Breast epithelium (tissue), 4 donors: Measurements from ENCODE around the gene OR2AP1. TPM values are rescaled to one million over a fixed set of nuclear protein-coding genes. Genes with fewer than 3 reads are reported as not detected.

Source experiments
- DNase-seq, 2 donors: peaks; one replicate each; pipeline ENCODE4 v3.0.0-alpha.2; 2019; ENCODE audit warnings: low spot score in 2 of 2
- H3K27ac ChIP-seq, 2 donors: fragments of 200-600 bp; sonication (generic) in 1 of 2; one replicate each; pipeline ENCODE4 v1.5.1; 2016 to 2019; ENCODE audit warnings: mild to moderate bottlenecking in 1 of 2
- H3K27me3 ChIP-seq, 2 donors: fragments of 200-600 bp; sonication (generic) in 1 of 2; one replicate each; pipeline versions ENCODE4 v1.5.1 to v1.6.0; 2017 to 2019; ENCODE audit warnings: control low read depth in 1 of 2, mild to moderate bottlenecking in 1 of 2
- H3K36me3 ChIP-seq: fragments of 200-600 bp; one replicate; pipeline ENCODE4 v1.5.1; 2019
- H3K4me1 ChIP-seq, 2 donors: fragments of 200-600 bp; sonication (generic); one replicate each; pipeline ENCODE4 v1.5.1; 2016 to 2019; ENCODE audit warnings: control low read depth in 1 of 2
- H3K4me3 ChIP-seq, 3 donors: fragments of 200-600 bp; sonication (generic); 1 replicate in 2 of 3; 2 replicates in 1 of 3; pipeline ENCODE4 v1.5.1; 2016 to 2019; ENCODE audit warnings: mild to moderate bottlenecking in 3 of 3, moderate library complexity in 2 of 3
- H3K9me3 ChIP-seq, 2 donors: fragments of 200-600 bp; sonication (generic) in 1 of 2; one replicate each; pipeline ENCODE4 v1.5.1; 2016 to 2019; ENCODE audit warnings: control low read depth in 1 of 2
- CTCF ChIP-seq, 3 donors: fragments of 450-650 bp; IDR thresholded peaks; one replicate each; pipeline ENCODE4 v1.5.1; 2016 to 2017; ENCODE audit warnings: antibody characterized with exemption in 3 of 3, mild to moderate bottlenecking in 3 of 3, moderate library complexity in 3 of 3
- POLR2A ChIP-seq: fragments of 450-650 bp; IDR thresholded peaks from one replicate; pipeline ENCODE4 v1.6.1; 2016; ENCODE audit warnings: antibody characterized with exemption, mild to moderate bottlenecking, moderate library complexity
- POLR2AphosphoS5 ChIP-seq, 3 donors: sonication (generic); formaldehyde crosslinking; IDR thresholded peaks; one replicate each; pipeline ENCODE4 v1.6.1; 2017; ENCODE audit warnings: antibody characterized with exemption in 3 of 3
- intact Hi-C: fragments of 100-400 bp; cut with DNase I; formaldehyde crosslinking; loops from one replicate; pipeline ENCODE4 v1.15.1; 2023; ENCODE audit warnings: low total_unique reads
- total RNA-seq, 3 donors: library from RNA; depleted of rRNA; stranded (reverse); fragments of >200 nt; gene quantifications; one replicate each; pipeline ENCODE4 v1.1.0, GENCODE V29; 2016

OR2AP1 gene
- total RNA-seq, 3 donors from 2014 or later, result not detected

- H3K4me3 ChIP-seq, result no peak overlapping the region
- no peaks in the 10 kb centered on the region for H3K27me3 ChIP-seq
- intact Hi-C loops, result no loop called here
- no peaks in the 10 kb centered on the region for H3K4me1 ChIP-seq
- DNase-seq, result no peak
- no peaks in the 10 kb centered on the region for H3K36me3 ChIP-seq
- no peak overlapping the region for H3K27ac ChIP-seq
- peaks cover 18 to 33% of the 10 kb centered on the region in 2 donors for H3K9me3 ChIP-seq
- TF ChIP-seq POLR2AphosphoS5 (IDR thresholded peaks at IDR 0.05) (no peak), CTCF (IDR thresholded peaks at IDR 0.05) (no peak), POLR2A (no peak)
Measured at GRCh38 chr12:55612646-55613045, 40.4 kb downstream of the OR2AP1 start.

GRCh38 chr12:55614764-55615163 is 42.5 kb downstream of the OR2AP1 start:
- intact Hi-C loops, result no loop called here

GRCh38 chr12:55619354-55620138 is 47.3 kb downstream of the OR2AP1 start:
- Histone ChIP-seq H3K36me3 (no peaks in the 10 kb centered on the region), H3K27me3 (no peaks in the 10 kb centered on the region), H3K27ac (no peak overlapping the region), H3K9me3 (peaks cover 18 to 26% of the 10 kb centered on the region in 2 donors), H3K4me3 (no peak overlapping the region), H3K4me1 (no peaks in the 10 kb centered on the region)
- TF ChIP-seq POLR2AphosphoS5 (IDR thresholded peaks at IDR 0.05) (no peak), CTCF (IDR thresholded peaks at IDR 0.05) (peak; percentile 56 to 87 (median 72))
- intact Hi-C loops, result no loop called here
- peak in 1 of 2 donors; percentile 26 for DNase-seq

More at GRCh38 chr12:55614764-55615163, 42.5 kb downstream of the OR2AP1 start:
- no peaks in the 10 kb centered on the region for H3K27me3 ChIP-seq
- no peak for TF ChIP-seq CTCF (IDR thresholded peaks at IDR 0.05)
- no peak for TF ChIP-seq POLR2A
- TF ChIP-seq POLR2AphosphoS5 (IDR thresholded peaks at IDR 0.05), result no peak
- no peaks in the 10 kb centered on the region for H3K36me3 ChIP-seq
- no peaks in the 10 kb centered on the region for H3K4me1 ChIP-seq
- H3K4me3 ChIP-seq, result no peak overlapping the region
- no peak for DNase-seq
- H3K27ac ChIP-seq, result no peak overlapping the region
- peaks cover 18 to 33% of the 10 kb centered on the region in 2 donors for H3K9me3 ChIP-seq

GRCh38 chr12:55624056-55624455 is 51.8 kb downstream of the OR2AP1 start:
- no peaks in the 10 kb centered on the region for H3K27me3 ChIP-seq
- DNase-seq, result no peak
- H3K4me1 ChIP-seq, result no peaks in the 10 kb centered on the region
- no peak for TF ChIP-seq POLR2AphosphoS5 (IDR thresholded peaks at IDR 0.05)
- no peak for TF ChIP-seq POLR2A
- TF ChIP-seq CTCF (IDR thresholded peaks at IDR 0.05), result no peak
- intact Hi-C loops, result no loop called here
- H3K27ac ChIP-seq, result no peak overlapping the region
- no peaks in the 10 kb centered on the region for H3K36me3 ChIP-seq
- no peak overlapping the region for H3K4me3 ChIP-seq
- H3K9me3 ChIP-seq, result no peaks in the 10 kb centered on the region

Other genes with a start within 250 kb of the OR2AP1 start
- gene OR6C3, start 241.7 kb upstream of the OR2AP1 start, total RNA-seq, result not detected
- gene OR6C75, start 209.5 kb upstream of the OR2AP1 start, total RNA-seq, result not detected
- gene OR6C65, start 171.9 kb upstream of the OR2AP1 start, total RNA-seq, result not detected
- gene OR6C76, start 146.2 kb upstream of the OR2AP1 start, total RNA-seq, result not detected
- not detected for gene OR6C2, start 128.4 kb upstream of the OR2AP1 start, total RNA-seq
- gene OR6C70, start 102.3 kb upstream of the OR2AP1 start, total RNA-seq, result not detected
- not detected for gene OR6C68, start 80.1 kb upstream of the OR2AP1 start, total RNA-seq
- gene OR6C4, start 22.9 kb upstream of the OR2AP1 start, total RNA-seq, result not detected
- gene OR10P1, start 64.4 kb downstream of the OR2AP1 start, total RNA-seq, result not detected
- gene ITGA7, start 135.4 kb downstream of the OR2AP1 start, total RNA-seq, result 100 to 1,000 TPM in 1 of 3 donors, 10 to 100 TPM in 2; 20.5 to 190 (median 33.1) TPM
- 100 to 1,000 TPM; 141 to 238 (median 162) TPM for gene BLOC1S1, start 143.6 kb downstream of the OR2AP1 start, total RNA-seq
- gene RDH5, start 147.9 kb downstream of the OR2AP1 start, total RNA-seq, result 10 to 100 TPM; 18.9 to 90.9 (median 21.6) TPM
- 100 to 1,000 TPM; 540 to 910 (median 777) TPM for gene CD63, start 156.5 kb downstream of the OR2AP1 start, total RNA-seq
- gene GDF11, start 170.7 kb downstream of the OR2AP1 start, total RNA-seq, result 1 to 10 TPM in 1 of 3 donors, under 1 TPM in 2; 0.64 to 1.6 (median 0.88) TPM
- gene SARNP, start 245.3 kb downstream of the OR2AP1 start, total RNA-seq, result 10 to 100 TPM; 54.7 to 64.3 (median 55.3) TPM
- 10 to 100 TPM; 13.1 to 28.5 (median 21.0) TPM for gene ORMDL2, start 245.6 kb downstream of the OR2AP1 start, total RNA-seq